A673 (cell line): ENCODE results near the gene CIITA.

Experiments
- EZH2 ChIP-seq: fragments of 200-600 bp; sonication (generic); IDR thresholded peaks from 2 replicates; pipeline ENCODE4 v1.6.1; 2017; ENCODE audit warnings: borderline replicate concordance, low read depth, mild to moderate bottlenecking, mixed read lengths, antibody characterized with exemption, low read length; ENCODE audit not compliant: poor library complexity, severe bottlenecking
- TF ChIP-seq, protein P1 (sequence below): fragments of 300-800, 200-600 bp; sonication (generic); conservative IDR thresholded peaks from 2 replicates; pipeline ENCODE4 v1.5.1; 2017; ENCODE audit warnings: low read depth, mild to moderate bottlenecking, antibody characterized with exemption, low read length, moderate library complexity, mixed read lengths

DNA sequence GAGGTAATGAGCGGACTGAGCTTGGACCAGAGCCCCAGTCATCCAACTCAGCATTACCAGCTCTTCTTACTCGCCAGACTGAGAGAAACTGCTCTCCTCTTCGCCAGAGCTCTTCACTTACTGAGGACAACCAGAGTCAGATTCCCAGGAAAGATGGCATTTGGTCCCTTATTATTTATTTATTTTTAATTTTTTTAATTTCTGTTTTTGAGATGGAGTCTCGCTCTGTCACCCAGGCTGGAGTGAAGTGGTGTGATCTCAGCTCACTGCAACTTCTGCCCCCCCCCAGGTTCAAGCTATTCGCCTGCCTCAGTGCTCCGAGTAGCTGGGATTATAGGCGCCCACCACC, 42.0 kb downstream of the CIITA start:
- TF ChIP-seq, protein P1, sequence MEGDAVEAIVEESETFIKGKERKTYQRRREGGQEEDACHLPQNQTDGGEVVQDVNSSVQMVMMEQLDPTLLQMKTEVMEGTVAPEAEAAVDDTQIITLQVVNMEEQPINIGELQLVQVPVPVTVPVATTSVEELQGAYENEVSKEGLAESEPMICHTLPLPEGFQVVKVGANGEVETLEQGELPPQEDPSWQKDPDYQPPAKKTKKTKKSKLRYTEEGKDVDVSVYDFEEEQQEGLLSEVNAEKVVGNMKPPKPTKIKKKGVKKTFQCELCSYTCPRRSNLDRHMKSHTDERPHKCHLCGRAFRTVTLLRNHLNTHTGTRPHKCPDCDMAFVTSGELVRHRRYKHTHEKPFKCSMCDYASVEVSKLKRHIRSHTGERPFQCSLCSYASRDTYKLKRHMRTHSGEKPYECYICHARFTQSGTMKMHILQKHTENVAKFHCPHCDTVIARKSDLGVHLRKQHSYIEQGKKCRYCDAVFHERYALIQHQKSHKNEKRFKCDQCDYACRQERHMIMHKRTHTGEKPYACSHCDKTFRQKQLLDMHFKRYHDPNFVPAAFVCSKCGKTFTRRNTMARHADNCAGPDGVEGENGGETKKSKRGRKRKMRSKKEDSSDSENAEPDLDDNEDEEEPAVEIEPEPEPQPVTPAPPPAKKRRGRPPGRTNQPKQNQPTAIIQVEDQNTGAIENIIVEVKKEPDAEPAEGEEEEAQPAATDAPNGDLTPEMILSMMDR, result 0 out of 2 replicates have a peak, but pooled peaks have one; percentile 8
- no peak for TF ChIP-seq EZH2
